HUDEP-2 (cell line): ENCODE measurements around the gene NCF2.

Experiments used
- DNase-seq, 76 experiments: peaks; one replicate each; lab custom pipeline; 2025; ENCODE audit not compliant: unreplicated experiment in 76 of 76; lab: John Stamatoyannopoulos, UW

Gene NCF2

GRCh38 chr1:183508694-183509093 lies 81.6 kb downstream of the NCF2 start:
- DNase-seq = no peak

GRCh38 chr1:183506561-183506960 lies 83.7 kb downstream of the NCF2 start:
- DNase-seq = no peak
